GM21786 (cell line): ENCODE results near the gene HLA-DQB2.
"Not testable (repeated sequence)": the region's sequence is repeated elsewhere in the genome, so short reads cannot be mapped to it uniquely, and the experiment has no call there.

ENCODE experiments used
- ATAC-seq: cut with Tn5 transposase; IDR thresholded peaks from one replicate; pipeline ENCODE4 v1.9.1; 2021; ENCODE audit not compliant: unreplicated experiment

The HLA-DQB2 gene

DNA sequence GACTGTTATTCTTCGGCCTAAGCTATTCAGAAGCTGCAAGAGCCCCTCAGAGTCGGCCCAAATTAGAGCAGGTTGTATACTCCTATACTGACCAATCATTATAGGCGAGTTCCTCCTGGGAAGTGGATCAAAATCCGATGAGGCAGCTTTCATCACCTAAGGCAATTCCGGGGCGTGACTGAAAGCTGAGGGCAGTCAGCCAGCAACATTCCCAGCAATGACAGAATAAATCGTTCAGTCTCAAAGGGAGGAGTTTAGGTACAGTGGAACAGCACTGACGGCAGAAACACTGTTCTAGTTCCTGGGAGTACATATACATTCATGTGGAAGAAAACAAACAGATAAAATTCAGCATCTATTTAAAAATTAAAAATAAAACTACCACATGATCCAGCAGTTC, 10.8 kb downstream of the HLA-DQB2 start:
- no peak for ATAC-seq

GRCh38 chr6:32745649-32746048, 17.7 kb downstream of the HLA-DQB2 start:
- not testable (repeated sequence) for ATAC-seq

- ATAC-seq: no peak
Measured at GRCh38 chr6:32744776-32745175, 18.6 kb downstream of the HLA-DQB2 start.

DNA sequence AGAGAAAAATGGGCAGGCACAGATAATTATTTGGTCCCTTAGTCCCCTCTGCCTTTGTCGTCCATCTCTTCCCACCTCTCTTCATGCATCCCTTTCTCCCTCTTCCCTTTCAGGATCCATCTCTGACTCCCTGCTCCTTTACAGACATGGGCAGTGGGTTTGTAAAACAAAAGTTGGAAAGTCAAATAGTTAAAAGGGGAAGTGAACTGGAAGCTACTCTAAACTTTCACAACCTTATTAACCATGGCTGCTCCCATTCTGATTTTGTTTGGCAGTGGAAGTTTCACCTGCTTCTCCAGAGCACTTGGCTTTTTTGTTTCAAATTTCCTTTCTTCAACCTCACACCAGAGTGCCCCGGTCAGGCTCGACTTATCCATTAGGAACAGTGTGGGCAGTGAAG, 21.0 kb downstream of the HLA-DQB2 start:
- ATAC-seq: no peak

- no peak for ATAC-seq
Measured at GRCh38 chr6:32741031-32741960, 22.0 kb downstream of the HLA-DQB2 start, which contains the start of gene HLA-DQA2. Gene HLA-DQA2, plus strand, starts transcription at chr6:32741391. Its CDS starts 53 bp downstream, at chr6:32741444.

DNA sequence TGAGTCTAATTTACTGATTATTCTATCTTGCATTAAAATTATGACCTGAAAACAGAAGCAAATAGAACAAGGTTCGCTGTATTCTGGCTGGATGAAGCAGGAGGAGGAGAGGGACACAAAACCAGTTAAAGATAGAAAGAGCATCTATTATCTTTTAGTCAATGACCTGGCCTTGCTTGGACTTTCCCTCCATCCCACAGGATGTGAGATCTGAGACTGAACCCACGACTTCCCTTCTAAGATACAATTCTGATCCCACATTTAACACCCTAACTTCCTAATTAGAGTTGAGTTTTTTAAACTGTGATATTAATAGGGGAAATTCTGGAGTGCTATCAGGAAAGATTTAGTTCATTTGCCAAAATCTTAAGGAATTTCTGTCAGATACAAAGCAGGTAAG, 25.2 kb downstream of the HLA-DQB2 start:
- ATAC-seq: no peak

DNA sequence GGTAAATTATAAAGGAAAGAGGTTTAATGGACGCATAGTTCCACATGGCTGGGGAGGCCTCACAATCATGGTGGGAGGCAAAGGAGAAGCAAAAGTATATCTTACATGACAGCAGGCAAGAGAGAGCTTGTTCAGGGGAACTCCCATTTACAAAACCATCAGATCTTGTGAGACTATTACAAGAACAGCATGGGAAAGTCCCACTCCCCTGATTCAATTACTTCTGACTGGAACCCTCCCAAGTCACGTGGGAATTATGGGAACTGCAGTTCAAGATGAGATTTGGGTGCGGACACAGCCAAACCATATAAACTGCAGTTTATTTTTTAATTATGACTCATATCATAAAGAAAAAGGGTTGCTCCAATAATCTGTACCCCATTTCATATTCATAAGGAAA, 44.5 kb downstream of the HLA-DQB2 start:
- ATAC-seq: no peak

GRCh38 chr6:32716396-32716795, 46.9 kb downstream of the HLA-DQB2 start:
- ATAC-seq: no peak

DNA sequence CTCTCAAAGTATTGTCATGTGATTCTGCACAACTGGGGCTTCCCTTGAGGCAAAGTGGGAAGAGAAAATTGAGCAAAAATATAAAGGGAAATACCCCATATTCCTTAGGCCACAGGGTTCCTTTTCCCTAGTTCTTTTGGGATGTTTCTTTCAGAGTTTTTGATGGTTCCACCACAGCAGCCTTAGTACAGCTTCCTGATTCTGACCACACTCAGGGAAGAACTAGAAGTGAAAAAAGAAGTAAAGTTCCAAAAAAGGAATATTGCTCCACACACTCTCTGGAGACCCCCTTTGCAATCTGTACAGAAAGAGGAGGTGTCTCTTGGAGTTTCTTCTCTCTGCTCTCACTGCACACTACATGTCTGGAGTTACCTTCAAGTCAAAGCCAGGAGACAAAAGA, 50.1 kb downstream of the HLA-DQB2 start:
- ATAC-seq: no peak

DNA sequence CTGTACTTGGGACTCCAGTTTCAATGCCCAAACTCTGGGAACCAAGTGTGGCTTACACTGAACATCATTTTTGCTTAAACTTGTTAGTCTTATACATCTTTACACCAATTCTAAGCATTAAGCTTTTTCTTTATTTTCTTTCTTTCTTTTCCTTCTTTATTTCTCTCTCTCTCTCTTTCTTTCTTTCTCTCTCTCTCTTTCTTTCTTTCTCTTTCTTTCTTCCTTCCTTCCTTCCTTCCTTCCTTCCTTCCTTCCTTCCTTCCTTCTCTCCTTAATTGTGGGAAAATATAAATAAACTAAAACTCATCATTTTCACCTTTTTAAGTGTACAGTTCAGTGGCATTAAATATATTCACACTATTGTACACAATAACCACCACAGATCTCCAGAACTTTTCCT, 53.7 kb downstream of the HLA-DQB2 start:
- ATAC-seq: no peak
